Activated CD4-positive, alpha-beta T cell treated with anti-CD3 and anti-CD28 coated beads, Interleukin-2, amount 10 ng/mL, durations not matched to agents 7 days and 5 days (primary cell): ENCODE results near the gene FAM107B. TPM values are rescaled to one million over a fixed set of nuclear protein-coding genes. Genes with fewer than 3 reads are reported as not detected.

Experiments used
- CTCF ChIA-PET: fragments of 350-600 bp; sonication (Branson Sonifier 250); formaldehyde crosslinking; loops from one replicate; lab custom pipeline; 2021; ENCODE audit warnings: antibody characterized with exemption; lab: Charles Lee
- POLR2A ChIA-PET: fragments of 350-600 bp; sonication (Branson Sonifier 250); formaldehyde crosslinking; loops from one replicate; lab custom pipeline; 2021; ENCODE audit warnings: antibody characterized with exemption; lab: Charles Lee
- DNase-seq: peaks from one replicate; pipeline ENCODE4 v3.0.0-alpha.2; 2020
- H3K27ac Mint-ChIP-seq: one replicate; pipeline ENCODE4 v1.8.0; 2021; ENCODE audit warnings: mild to moderate bottlenecking, moderate library complexity, mixed read lengths
- H3K27me3 Mint-ChIP-seq: one replicate; pipeline ENCODE4 v1.8.0; 2021; ENCODE audit warnings: mixed read lengths
- H3K36me3 Mint-ChIP-seq: one replicate; pipeline ENCODE4 v1.8.0; 2021; ENCODE audit warnings: low read depth, mixed read lengths
- H3K4me1 Mint-ChIP-seq: one replicate; pipeline ENCODE4 v1.8.0; 2021; ENCODE audit warnings: mixed read lengths
- H3K4me3 Mint-ChIP-seq: one replicate; pipeline ENCODE4 v1.8.0; 2021; ENCODE audit warnings: mild to moderate bottlenecking, moderate library complexity, mixed read lengths
- H3K9me3 Mint-ChIP-seq: one replicate; pipeline ENCODE4 v1.8.0; 2021; ENCODE audit warnings: mixed read lengths
- total RNA-seq, 2 experiments: library from RNA; stranded (reverse); gene quantifications; one replicate each; pipeline ENCODE4 v1.2.3, GENCODE V29; 2021

Gene FAM107B
- total RNA-seq, 2 experiments from 2014 or later, result 180 to 220 TPM

DNA sequence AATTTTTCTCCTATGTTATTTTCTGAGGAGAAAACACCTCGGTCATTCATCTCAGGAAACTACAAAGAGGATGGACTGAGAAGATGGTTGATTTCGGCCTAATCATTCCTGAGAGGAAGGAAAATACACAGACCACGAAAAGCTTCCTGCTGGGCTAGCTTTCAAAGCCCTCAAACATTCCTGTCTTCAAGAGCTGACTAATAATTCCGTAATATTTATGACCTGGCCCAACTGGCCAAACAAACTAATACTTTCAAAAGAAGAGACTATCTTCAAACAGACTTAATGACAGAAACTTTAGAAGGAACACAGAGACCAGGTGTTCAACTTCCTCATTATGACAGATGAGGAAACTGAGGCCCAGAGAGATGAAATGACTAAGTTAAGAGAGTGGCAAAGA lies 228.9 kb downstream of the FAM107B start:
- Mint-ChIP-seq H3K9me3 (no peaks in the 10 kb centered on the region), H3K27ac (no peak overlapping the region), H3K4me1 (peaks cover 79% of the 10 kb centered on the region), H3K4me3 (no peak overlapping the region), H3K36me3 (peaks cover 56% of the 10 kb centered on the region), H3K27me3 (no peaks in the 10 kb centered on the region)
- ChIA-PET CTCF (interaction anchor here (1.4 kb wide), 1 partner anchor 9 kb away, joined by 4 read pairs; no protein-coding TSS in a partner anchor), POLR2A (no interaction called here)
- DNase-seq, result no peak

DNA sequence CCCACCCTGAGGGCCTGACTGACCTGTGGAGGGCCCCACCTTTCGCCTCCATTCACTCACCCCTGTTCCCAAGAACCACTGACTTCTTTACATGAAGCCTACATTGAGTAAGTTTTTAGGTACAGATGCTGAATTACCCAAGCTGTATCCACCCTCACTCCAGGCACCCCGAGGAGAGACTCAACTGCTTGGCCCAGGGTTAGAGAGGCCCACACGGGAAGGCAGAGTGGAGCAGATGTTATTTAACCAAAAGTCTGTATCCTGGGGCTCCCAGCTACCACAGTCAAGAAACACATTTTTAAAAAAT lies 230.8 kb downstream of the FAM107B start:
- Mint-ChIP-seq H3K27me3 (no peaks in the 10 kb centered on the region), H3K27ac (peak overlapping the region; percentile 87), H3K4me3 (peak overlapping the region; percentile 22), H3K36me3 (peaks cover 52% of the 10 kb centered on the region), H3K9me3 (no peaks in the 10 kb centered on the region), H3K4me1 (peaks cover 83% of the 10 kb centered on the region)
- ChIA-PET POLR2A (interaction anchor here (0.6 kb wide), 1 partner anchor 704 kb away, joined by 4 read pairs; no protein-coding TSS in a partner anchor), CTCF (interaction anchor here (0.5 to 2.8 kb wide), 8 partner anchors 8 to 840 kb away, joined by 3 to 8 read pairs (median 4); no protein-coding TSS in a partner anchor)
- DNase-seq, result no peak

DNA sequence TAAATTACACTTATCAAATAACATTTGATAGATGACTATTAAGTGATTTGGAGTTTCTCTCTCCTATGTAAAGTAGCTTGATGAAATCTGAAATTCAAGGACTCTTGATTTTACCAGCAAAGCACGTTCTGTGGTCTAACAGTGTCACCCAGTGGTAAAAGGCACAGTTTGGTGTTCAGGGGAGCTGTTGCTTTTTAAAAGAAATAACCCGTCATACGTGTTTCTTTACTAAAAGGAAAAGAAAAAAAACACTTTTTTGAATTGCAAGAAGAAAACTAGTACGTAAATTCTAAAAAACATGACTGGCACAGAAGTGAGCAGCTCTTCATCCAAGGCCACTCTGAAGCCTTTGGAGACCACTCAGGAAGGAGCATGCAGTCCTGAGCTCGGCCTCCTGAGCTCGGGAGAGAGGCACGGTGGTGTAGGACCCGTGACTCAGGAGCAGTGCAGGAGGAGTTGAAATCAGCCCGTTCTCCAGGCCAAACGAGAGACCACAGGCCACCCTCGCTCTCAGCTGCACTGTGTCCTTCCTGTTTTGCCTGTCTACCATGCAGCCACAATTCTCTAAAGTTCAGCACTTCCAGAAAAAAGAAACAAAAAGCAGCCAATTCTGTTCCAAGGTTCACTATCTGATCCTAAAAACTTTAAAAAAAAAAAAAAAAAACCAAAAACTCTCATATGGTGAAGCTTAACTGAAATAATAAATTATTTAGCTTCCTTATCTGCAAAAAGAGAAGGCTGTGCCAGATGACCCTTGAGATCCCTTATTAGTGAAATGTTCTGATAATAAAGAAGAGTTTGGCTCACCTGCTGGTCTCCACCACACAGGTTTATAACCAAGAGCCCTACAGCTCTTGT lies 231.4 kb downstream of the FAM107B start:
- POLR2A ChIA-PET, result interaction anchor here (0.6 kb wide), 1 partner anchor 705 kb away, joined by 4 read pairs; no protein-coding TSS in a partner anchor
- DNase-seq, result peak; percentile 63
- Mint-ChIP-seq H3K4me3 (peak overlapping the region; percentile 42), H3K36me3 (peaks cover 52% of the 10 kb centered on the region), H3K27ac (peak overlapping the region; percentile 87), H3K27me3 (no peaks in the 10 kb centered on the region), H3K4me1 (peaks cover 84% of the 10 kb centered on the region), H3K9me3 (no peaks in the 10 kb centered on the region)
- CTCF ChIA-PET, result interaction anchor here (0.5 to 2.8 kb wide), 8 partner anchors 10 to 407 kb away, joined by 3 to 8 read pairs (median 3); no protein-coding TSS in a partner anchor

- Mint-ChIP-seq H3K4me3 (no peak overlapping the region), H3K36me3 (peaks cover 43% of the 10 kb centered on the region), H3K27ac (peak overlapping the region; percentile 81), H3K4me1 (peaks cover 81% of the 10 kb centered on the region), H3K9me3 (no peaks in the 10 kb centered on the region), H3K27me3 (no peaks in the 10 kb centered on the region)
- ChIA-PET POLR2A (no interaction called here), CTCF (interaction anchor here (1.3 to 2.8 kb wide), 2 partner anchors 12 to 27 kb away, joined by 3 to 8 read pairs; no protein-coding TSS in a partner anchor)
- no peak for DNase-seq
Measured at GRCh38 chr10:14541379-14541778, 233.3 kb downstream of the FAM107B start.

DNA sequence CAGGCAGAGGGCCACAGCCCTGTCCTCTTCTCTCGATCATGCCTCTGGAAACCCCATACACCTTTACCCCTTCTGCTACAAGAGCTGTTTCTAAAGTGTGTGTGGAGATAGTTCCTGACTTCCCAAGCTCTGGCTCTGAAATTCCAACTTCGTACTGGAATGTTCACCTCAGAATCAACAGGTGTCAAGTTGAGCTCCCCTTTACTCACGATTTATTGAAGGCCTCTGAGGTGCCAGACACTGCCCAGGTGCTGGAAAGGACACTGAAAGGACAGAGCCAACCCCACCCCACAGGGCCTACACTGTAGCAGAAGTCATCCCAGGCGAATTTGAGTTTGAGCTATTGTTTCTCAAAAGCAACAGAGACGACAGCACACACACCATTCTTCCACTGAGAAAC lies 234.1 kb downstream of the FAM107B start:
- Mint-ChIP-seq H3K27ac (peak overlapping the region; percentile 80), H3K4me3 (no peak overlapping the region), H3K4me1 (peaks cover 78% of the 10 kb centered on the region), H3K9me3 (no peaks in the 10 kb centered on the region), H3K27me3 (no peaks in the 10 kb centered on the region), H3K36me3 (peaks cover 40% of the 10 kb centered on the region)
- CTCF ChIA-PET, result interaction anchor here (1.3 to 2.7 kb wide), 2 partner anchors 12 to 28 kb away, joined by 3 to 9 read pairs; no protein-coding TSS in a partner anchor
- no peak for DNase-seq
- POLR2A ChIA-PET, result interaction anchor here (0.6 kb wide), 1 partner anchor 48 kb away, joined by 3 read pairs; no protein-coding TSS in a partner anchor

DNA sequence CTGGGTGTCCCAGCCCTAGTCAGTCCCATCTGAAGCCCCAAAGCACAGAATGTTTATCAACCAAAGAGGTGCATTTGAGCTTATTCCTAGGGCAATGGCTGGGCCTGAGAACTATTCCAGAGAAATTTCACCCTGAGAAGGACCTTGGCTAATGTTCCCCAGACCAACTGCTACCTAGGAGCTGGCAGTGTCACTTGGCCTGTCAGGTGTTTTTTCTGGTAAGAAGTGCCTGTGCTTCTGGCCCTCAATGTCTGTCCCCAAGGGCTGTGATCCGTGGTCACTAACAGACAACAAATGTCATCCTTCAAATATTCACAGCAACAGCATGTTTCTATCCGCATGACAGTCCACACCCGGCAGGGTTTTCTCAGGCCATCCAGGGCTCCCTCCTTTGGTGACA lies 234.6 kb downstream of the FAM107B start:
- H3K9me3 Mint-ChIP-seq, result no peaks in the 10 kb centered on the region
- no peak for DNase-seq
- no peak overlapping the region for H3K4me3 Mint-ChIP-seq
- peak overlapping the region; percentile 80 for H3K27ac Mint-ChIP-seq
- no peaks in the 10 kb centered on the region for H3K27me3 Mint-ChIP-seq
- ChIA-PET POLR2A (interaction anchor here (0.6 kb wide), 1 partner anchor 48 kb away, joined by 3 read pairs; no protein-coding TSS in a partner anchor), CTCF (interaction anchor here (0.7 to 2.7 kb wide), 2 partner anchors 10 to 13 kb away, joined by 3 to 9 read pairs; no protein-coding TSS in a partner anchor)
- peaks cover 78% of the 10 kb centered on the region for H3K4me1 Mint-ChIP-seq
- peaks cover 43% of the 10 kb centered on the region for H3K36me3 Mint-ChIP-seq

DNA sequence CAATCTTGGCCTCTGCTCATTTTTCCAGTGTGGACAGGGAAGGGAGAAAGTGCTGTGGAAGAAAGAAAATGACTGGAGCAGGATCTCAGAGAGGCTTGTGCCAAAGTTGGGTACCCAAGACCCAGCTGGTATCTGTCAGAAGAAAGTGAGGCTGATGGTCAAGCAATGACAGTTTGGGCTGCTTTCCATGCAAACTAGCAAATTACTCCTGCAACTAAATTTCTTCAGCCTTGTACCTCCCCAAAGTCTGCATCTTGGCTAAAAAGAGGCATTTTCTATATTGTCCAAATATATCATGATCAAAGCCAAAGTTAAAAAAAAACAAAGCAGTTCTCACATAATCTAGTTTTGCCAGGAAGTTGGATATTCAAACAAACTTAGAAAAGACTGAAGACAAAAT lies 235.5 kb downstream of the FAM107B start:
- peaks cover 71% of the 10 kb centered on the region for H3K4me1 Mint-ChIP-seq
- H3K9me3 Mint-ChIP-seq, result no peaks in the 10 kb centered on the region
- H3K27me3 Mint-ChIP-seq, result no peaks in the 10 kb centered on the region
- H3K4me3 Mint-ChIP-seq, result no peak overlapping the region
- H3K27ac Mint-ChIP-seq, result peak overlapping the region; percentile 77
- DNase-seq, result no peak
- H3K36me3 Mint-ChIP-seq, result peaks cover 45% of the 10 kb centered on the region
- ChIA-PET POLR2A (no interaction called here), CTCF (interaction anchor here (2.7 kb wide), 1 partner anchor 13 kb away, joined by 9 read pairs; no protein-coding TSS in a partner anchor)

- Mint-ChIP-seq H3K27me3 (no peaks in the 10 kb centered on the region), H3K9me3 (no peaks in the 10 kb centered on the region), H3K27ac (no peak overlapping the region), H3K4me3 (no peak overlapping the region), H3K4me1 (peaks cover 67% of the 10 kb centered on the region), H3K36me3 (peaks cover 59% of the 10 kb centered on the region)
- ChIA-PET CTCF (interaction anchor here (0.6 to 1.4 kb wide), 12 partner anchors 8 to 338 kb away, joined by 3 to 7 read pairs (median 4); partner anchors contain the start of genes CDNF, HSPA14 and MSANTD7), POLR2A (no interaction called here)
- peak; percentile 52 for DNase-seq
Measured at GRCh38 chr10:14536241-14537213, 238.2 kb downstream of the FAM107B start.

GRCh38 chr10:14535457-14536130 lies 239.1 kb downstream of the FAM107B start:
- Mint-ChIP-seq H3K36me3 (peaks cover 51% of the 10 kb centered on the region), H3K4me1 (peaks cover 65% of the 10 kb centered on the region), H3K27ac (peak overlapping the region; percentile 14), H3K9me3 (no peaks in the 10 kb centered on the region), H3K27me3 (no peaks in the 10 kb centered on the region), H3K4me3 (no peak overlapping the region)
- DNase-seq, result no peak
- CTCF ChIA-PET, result interaction anchor here (1.0 to 1.3 kb wide), 4 partner anchors 8 to 292 kb away, joined by 3 to 7 read pairs (median 4); no protein-coding TSS in a partner anchor
- POLR2A ChIA-PET, result no interaction called here

GRCh38 chr10:14534152-14534551 lies 240.5 kb downstream of the FAM107B start:
- H3K36me3 Mint-ChIP-seq, result peaks cover 57% of the 10 kb centered on the region
- H3K27me3 Mint-ChIP-seq, result no peaks in the 10 kb centered on the region
- ChIA-PET POLR2A (no interaction called here), CTCF (no interaction called here)
- peaks cover 65% of the 10 kb centered on the region for H3K4me1 Mint-ChIP-seq
- H3K9me3 Mint-ChIP-seq, result no peaks in the 10 kb centered on the region
- H3K4me3 Mint-ChIP-seq, result no peak overlapping the region
- no peak overlapping the region for H3K27ac Mint-ChIP-seq
- no peak for DNase-seq

GRCh38 chr10:14533295-14533694 lies 241.4 kb downstream of the FAM107B start:
- DNase-seq, result no peak
- ChIA-PET CTCF (interaction anchor here (0.7 kb wide), 1 partner anchor 350 kb away, joined by 3 read pairs; no protein-coding TSS in a partner anchor), POLR2A (no interaction called here)
- Mint-ChIP-seq H3K36me3 (peaks cover 66% of the 10 kb centered on the region), H3K4me3 (no peak overlapping the region), H3K9me3 (no peaks in the 10 kb centered on the region), H3K27me3 (no peaks in the 10 kb centered on the region), H3K27ac (no peak overlapping the region), H3K4me1 (peaks cover 70% of the 10 kb centered on the region)
